Lower lobe of right lung (tissue), 2 donors: ENCODE measurements around the gene REX1BD. TPM values are rescaled to one million over a fixed set of nuclear protein-coding genes. Genes with fewer than 3 reads are reported as not detected.

ENCODE experiments used
- ATAC-seq, 2 donors: fragments of 200-7000 bp; cut with Tn5 transposase; one replicate each; pipeline ENCODE4 v1.9.1; 2020 to 2022; ENCODE audit warnings: mild to moderate bottlenecking in 2 of 2, moderate library complexity in 2 of 2
- DNase-seq: peaks from one replicate; pipeline ENCODE4 v3.0.0-alpha.2; 2020
- H3K27ac ChIP-seq: fragments of 200-600 bp; one replicate; pipeline ENCODE4 v1.8.0; 2022
- H3K27me3 ChIP-seq: fragments of 200-600 bp; one replicate; pipeline ENCODE4 v1.8.0; 2022; ENCODE audit warnings: low read depth
- H3K36me3 ChIP-seq: fragments of 200-600 bp; one replicate; pipeline ENCODE4 v1.8.0; 2022; ENCODE audit warnings: mild to moderate bottlenecking
- H3K4me1 ChIP-seq: fragments of 200-600 bp; one replicate; pipeline ENCODE4 v1.8.0; 2022
- H3K4me3 ChIP-seq: fragments of 200-600 bp; one replicate; pipeline ENCODE4 v1.8.0; 2022; ENCODE audit warnings: mild to moderate bottlenecking
- H3K9me3 ChIP-seq: fragments of 200-600 bp; one replicate; pipeline ENCODE4 v1.8.0; 2022
- intact Hi-C: fragments of 100-400 bp; cut with DNase I; formaldehyde crosslinking; loops from one replicate; pipeline ENCODE4 v1.11.0; 2022
- total RNA-seq: library from RNA; stranded (reverse); fragmentation: NEBNext Ultra II Directional; extraction: Animal tissue kit (Norgen Biotek cat#: 25700); gene quantifications from one replicate; pipeline ENCODE4 v1.2.1, GENCODE V29; 2021
- TF ChIP-seq, protein P1 (sequence below): fragments of 200-600 bp; IDR thresholded peaks from one replicate; pipeline ENCODE4 v1.8.0; 2022; ENCODE audit warnings: antibody characterized with exemption, mild to moderate bottlenecking
- donor health status: DM: no; HTN: yes; CAD: no; lungs with severe emphysema.

Gene REX1BD
- total RNA-seq, 1 donor from 2014 or later: 60.4 TPM

- Histone ChIP-seq H3K4me3 (no peak overlapping the region), H3K4me1 (peaks cover 23% of the 10 kb centered on the region), H3K9me3 (no peaks in the 10 kb centered on the region), H3K36me3 (peaks cover 10% of the 10 kb centered on the region), H3K27ac (no peak overlapping the region), H3K27me3 (no peaks in the 10 kb centered on the region)
- ATAC-seq (no peak), DNase-seq (no peak)
- TF ChIP-seq, protein P1, sequence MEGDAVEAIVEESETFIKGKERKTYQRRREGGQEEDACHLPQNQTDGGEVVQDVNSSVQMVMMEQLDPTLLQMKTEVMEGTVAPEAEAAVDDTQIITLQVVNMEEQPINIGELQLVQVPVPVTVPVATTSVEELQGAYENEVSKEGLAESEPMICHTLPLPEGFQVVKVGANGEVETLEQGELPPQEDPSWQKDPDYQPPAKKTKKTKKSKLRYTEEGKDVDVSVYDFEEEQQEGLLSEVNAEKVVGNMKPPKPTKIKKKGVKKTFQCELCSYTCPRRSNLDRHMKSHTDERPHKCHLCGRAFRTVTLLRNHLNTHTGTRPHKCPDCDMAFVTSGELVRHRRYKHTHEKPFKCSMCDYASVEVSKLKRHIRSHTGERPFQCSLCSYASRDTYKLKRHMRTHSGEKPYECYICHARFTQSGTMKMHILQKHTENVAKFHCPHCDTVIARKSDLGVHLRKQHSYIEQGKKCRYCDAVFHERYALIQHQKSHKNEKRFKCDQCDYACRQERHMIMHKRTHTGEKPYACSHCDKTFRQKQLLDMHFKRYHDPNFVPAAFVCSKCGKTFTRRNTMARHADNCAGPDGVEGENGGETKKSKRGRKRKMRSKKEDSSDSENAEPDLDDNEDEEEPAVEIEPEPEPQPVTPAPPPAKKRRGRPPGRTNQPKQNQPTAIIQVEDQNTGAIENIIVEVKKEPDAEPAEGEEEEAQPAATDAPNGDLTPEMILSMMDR: no peak
- intact Hi-C loops: no loop called here
These were observed 2.3 kb upstream of the REX1BD start for GRCh38 chr19:18586306-18586705.

- H3K9me3 ChIP-seq: no peaks in the 10 kb centered on the region
- H3K36me3 ChIP-seq: peaks cover 10% of the 10 kb centered on the region
- no peak overlapping the region for H3K27ac ChIP-seq
- no peaks in the 10 kb centered on the region for H3K27me3 ChIP-seq
- intact Hi-C loops: no loop called here
- TF ChIP-seq, protein P1: no peak
- no peak overlapping the region for H3K4me3 ChIP-seq
- H3K4me1 ChIP-seq: peaks cover 23% of the 10 kb centered on the region
- DNase-seq (no peak), ATAC-seq (no peak)
These were observed 1.0 kb upstream of the REX1BD start for GRCh38 chr19:18587561-18587960.

- ATAC-seq: no peak
- H3K27ac ChIP-seq: peak overlapping the region; percentile 89
- peaks cover 23% of the 10 kb centered on the region for H3K4me1 ChIP-seq
- intact Hi-C loops: no loop called here
- H3K9me3 ChIP-seq: no peaks in the 10 kb centered on the region
- TF ChIP-seq, protein P1: no peak
- no peak for DNase-seq
- peak overlapping the region; percentile 97 for H3K4me3 ChIP-seq
- peaks cover 10% of the 10 kb centered on the region for H3K36me3 ChIP-seq
- no peaks in the 10 kb centered on the region for H3K27me3 ChIP-seq
These were observed 512 bp upstream of the REX1BD start for GRCh38 chr19:18587962-18588610.

- TF ChIP-seq, protein P1: peak; percentile 27
- Histone ChIP-seq H3K9me3 (no peaks in the 10 kb centered on the region), H3K27ac (peak overlapping the region; percentile 89), H3K27me3 (no peaks in the 10 kb centered on the region), H3K4me1 (peaks cover 32% of the 10 kb centered on the region), H3K36me3 (peaks cover 10% of the 10 kb centered on the region), H3K4me3 (peak overlapping the region; percentile 97)
- intact Hi-C loops: no loop called here
- ATAC-seq (peak; percentile 84 to 85), DNase-seq (peak; percentile 83)
These were observed 1.0 kb downstream of the REX1BD start for GRCh38 chr19:18589380-18590272.

DNA sequence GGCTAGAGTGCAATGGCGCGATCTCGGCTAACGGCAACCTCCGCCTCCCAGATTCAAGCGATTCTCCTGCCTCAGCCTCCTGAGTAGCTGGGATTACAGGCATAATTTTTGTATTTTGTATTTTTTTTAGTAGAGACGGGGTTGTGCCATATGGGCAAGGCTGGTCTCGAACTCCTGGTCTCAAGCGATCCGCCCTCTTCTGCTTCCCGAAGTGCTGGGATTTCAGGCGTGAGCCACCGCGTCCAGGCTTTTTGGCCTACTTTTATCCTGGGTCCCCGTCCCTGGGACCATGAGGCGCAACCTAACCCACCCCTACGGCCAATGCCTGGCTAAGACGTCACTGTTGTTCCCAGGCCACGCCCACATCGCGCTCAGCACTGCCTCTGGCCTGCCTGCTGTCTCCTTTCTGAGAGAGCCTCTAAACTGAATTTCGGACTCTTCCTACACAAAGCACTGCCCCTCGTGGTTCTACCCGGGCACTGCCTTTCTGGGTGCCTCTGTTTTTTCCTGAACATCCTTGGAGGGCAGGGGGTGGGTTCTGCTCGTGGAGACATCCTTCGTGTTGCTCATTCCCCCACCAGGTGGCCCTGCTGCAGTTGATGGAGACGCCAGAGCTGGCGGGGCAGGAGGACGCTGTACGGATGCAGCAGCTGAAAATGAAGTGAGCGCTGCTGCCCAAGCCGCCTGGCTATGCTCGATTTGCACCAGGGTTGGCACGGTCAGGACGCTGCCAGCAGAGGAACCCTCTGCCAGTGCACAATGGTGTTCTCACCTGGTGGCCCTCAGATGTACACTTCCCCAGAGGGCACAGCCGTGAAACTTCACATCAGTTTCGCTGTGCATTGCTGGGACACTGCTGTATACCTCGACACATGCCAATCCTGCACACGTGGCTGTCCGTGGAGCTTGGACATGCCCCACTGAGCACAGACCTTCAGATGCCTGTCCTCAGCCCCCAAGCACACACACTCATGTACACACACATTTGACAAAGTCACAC, 2.0 kb downstream of the REX1BD start:
- H3K27me3 ChIP-seq: no peaks in the 10 kb centered on the region
- no peaks in the 10 kb centered on the region for H3K9me3 ChIP-seq
- TF ChIP-seq, protein P1: no peak
- peaks cover 10% of the 10 kb centered on the region for H3K36me3 ChIP-seq
- H3K4me1 ChIP-seq: peaks cover 40% of the 10 kb centered on the region
- H3K4me3 ChIP-seq: no peak overlapping the region
- ATAC-seq: no peak
- DNase-seq: no peak
- no peak overlapping the region for H3K27ac ChIP-seq
- intact Hi-C loops: no loop called here
